Hepatocyte (in vitro differentiated cells): ENCODE data around the gene PARD3B. TPM values are rescaled to one million over a fixed set of nuclear protein-coding genes. Genes with fewer than 3 reads are reported as not detected.

Experiments
- DNase-seq: peaks from one replicate; pipeline ENCODE4 v3.0.0-alpha.2; 2016; ENCODE audit warnings: low spot score
- H2AFZ ChIP-seq: fragments of 200-600 bp; sonication (generic); 2 replicates; pipeline ENCODE4 v1.6.0; 2016; ENCODE audit warnings: antibody characterized with exemption, mild to moderate bottlenecking
- H3K27ac ChIP-seq: fragments of 200-600 bp; sonication (generic); 2 replicates; pipeline ENCODE4 v1.5.1; 2016; ENCODE audit warnings: mild to moderate bottlenecking
- H3K27me3 ChIP-seq: fragments of 200-600 bp; sonication (generic); 2 replicates; pipeline ENCODE4 v1.6.1; 2016
- H3K36me3 ChIP-seq: fragments of 200-600 bp; sonication (generic); replicated peaks from 2 replicates; pipeline ENCODE4 v1.5.1; 2016; ENCODE audit warnings: low read depth; ENCODE audit not compliant: insufficient read depth
- H3K4me1 ChIP-seq: fragments of 200-600 bp; sonication (generic); 2 replicates; pipeline ENCODE4 v1.5.1; 2016; ENCODE audit warnings: mild to moderate bottlenecking, moderate library complexity; ENCODE audit not compliant: insufficient read depth
- H3K4me2 ChIP-seq: fragments of 200-600 bp; sonication (generic); 2 replicates; pipeline ENCODE4 v1.6.0; 2016
- H3K4me3 ChIP-seq: fragments of 200-600 bp; sonication (generic); 2 replicates; pipeline ENCODE4 v1.5.1; 2016; ENCODE audit warnings: mild to moderate bottlenecking
- H3K79me2 ChIP-seq: fragments of 200-600 bp; sonication (generic); 2 replicates; pipeline ENCODE4 v1.6.0; 2017; ENCODE audit warnings: mild to moderate bottlenecking
- H3K9me2 ChIP-seq: fragments of 200-600 bp; sonication (generic); replicated peaks from 2 replicates; pipeline ENCODE4 v1.6.0; 2017; ENCODE audit warnings: mild to moderate bottlenecking; ENCODE audit not compliant: insufficient read depth
- H3K9me3 ChIP-seq: fragments of 200-600 bp; sonication (generic); 2 replicates; pipeline ENCODE4 v1.5.1; 2016; ENCODE audit warnings: low read depth, mild to moderate bottlenecking
- H4K20me1 ChIP-seq: fragments of 200-600 bp; sonication (generic); 2 replicates; pipeline ENCODE4 v1.6.0; 2016; ENCODE audit warnings: mild to moderate bottlenecking; ENCODE audit not compliant: insufficient read depth, poor library complexity, severe bottlenecking
- CTCF ChIP-seq: fragments of 200-600 bp; sonication (generic); IDR thresholded peaks from 2 replicates; pipeline ENCODE4 v1.5.1; 2016; ENCODE audit warnings: antibody characterized with exemption, mild to moderate bottlenecking; ENCODE audit not compliant: poor library complexity
- EZH2 ChIP-seq: fragments of 200-600 bp; sonication (generic); IDR thresholded peaks from 2 replicates; pipeline ENCODE4 v1.6.1; 2016; ENCODE audit warnings: antibody characterized with exemption, mild to moderate bottlenecking, borderline replicate concordance
- EZH2phosphoT487 ChIP-seq: fragments of 200-600 bp; sonication (generic); IDR thresholded peaks from one replicate; pipeline ENCODE4 v1.6.1; 2018; ENCODE audit warnings: antibody characterized with exemption, mild to moderate bottlenecking, low read depth, moderate library complexity; ENCODE audit not compliant: unreplicated experiment, severe bottlenecking
- WGBS: methylation state at CpG from one replicate; pipeline ENCODE4 v1.1.6; 2016; ENCODE audit warnings: low lambda C conversion rate; ENCODE audit errors: missing lambda C conversion rate; 5-methylcytosine and 5-hydroxymethylcytosine counted together
- polyA plus RNA-seq: library from polyadenylated mRNA; unstranded; fragments of >200 nt; fragmentation: Nextera tagmentation; extraction: Ambion mirVana; gene quantifications from 2 replicates; pipeline ENCODE4 v1.2.1, GENCODE V29; 2016
- total RNA-seq: library from RNA; depleted of rRNA; stranded (reverse); fragments of >200 nt; gene quantifications from 2 replicates; pipeline ENCODE4 v1.2.3, GENCODE V29; 2014

Gene PARD3B
- total and polyA plus RNA-seq, 2 experiments from 2014 or later: 11.5 to 21.7 TPM

- 82% methylated on average over 3 of the region's 3 CpGs for WGBS
- Histone ChIP-seq H3K4me1 (no peaks in the 10 kb centered on the region), H3K79me2 (no peaks in the 10 kb centered on the region), H2AFZ (no peak overlapping the region), H3K4me3 (no peak overlapping the region), H3K9me2 (no peaks in the 10 kb centered on the region), H4K20me1 (no peaks in the 10 kb centered on the region), H3K4me2 (no peak overlapping the region), H3K27me3 (no peaks in the 10 kb centered on the region), H3K36me3 (no peaks in the 10 kb centered on the region), H3K27ac (no peak overlapping the region), H3K9me3 (no peaks in the 10 kb centered on the region)
- DNase-seq: no peak
- TF ChIP-seq CTCF: no peak
- no peak for TF ChIP-seq EZH2
- no peak for TF ChIP-seq EZH2phosphoT487
These were observed 1028.7 kb downstream of the PARD3B start for GRCh38 chr2:205574001-205574400.

DNA sequence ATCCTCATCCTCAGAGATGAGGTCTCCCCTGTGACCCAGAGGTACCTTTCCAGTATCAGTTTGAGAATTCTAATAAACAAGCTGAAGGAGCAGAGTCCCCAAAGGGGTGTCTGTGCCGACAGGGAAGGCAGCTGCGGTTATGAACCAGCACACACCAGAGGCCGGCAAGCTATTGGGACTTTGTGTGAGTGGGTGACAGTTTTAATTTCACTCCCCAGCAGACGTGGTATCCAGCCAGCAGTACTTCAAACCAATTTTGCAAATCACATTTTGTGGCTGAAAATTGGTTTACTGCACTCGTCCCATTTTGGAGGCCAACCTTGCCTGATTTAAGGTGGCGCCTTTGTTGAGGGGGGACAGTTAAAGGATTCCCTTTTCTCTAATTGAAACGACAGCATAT, 1034.1 kb downstream of the PARD3B start:
- no peak for DNase-seq
- H3K9me2 ChIP-seq: no peaks in the 10 kb centered on the region
- no peaks in the 10 kb centered on the region for H4K20me1 ChIP-seq
- TF ChIP-seq EZH2phosphoT487: no peak
- H3K79me2 ChIP-seq: no peaks in the 10 kb centered on the region
- no peaks in the 10 kb centered on the region for H3K4me1 ChIP-seq
- H3K27me3 ChIP-seq: no peaks in the 10 kb centered on the region
- H3K36me3 ChIP-seq: no peaks in the 10 kb centered on the region
- H3K27ac ChIP-seq: no peak overlapping the region
- no peak overlapping the region for H2AFZ ChIP-seq
- no peak overlapping the region for H3K4me2 ChIP-seq
- H3K9me3 ChIP-seq: no peaks in the 10 kb centered on the region
- WGBS: 96% methylated on average over 7 of the region's 7 CpGs
- H3K4me3 ChIP-seq: no peak overlapping the region

GRCh38 chr2:205580212-205580987, 1035.1 kb downstream of the PARD3B start:
- Histone ChIP-seq H3K4me1 (no peaks in the 10 kb centered on the region), H3K27ac (no peak overlapping the region), H3K9me2 (no peaks in the 10 kb centered on the region), H3K36me3 (no peaks in the 10 kb centered on the region), H3K27me3 (no peaks in the 10 kb centered on the region), H3K4me2 (no peak overlapping the region), H2AFZ (no peak overlapping the region), H3K9me3 (no peaks in the 10 kb centered on the region), H3K79me2 (no peaks in the 10 kb centered on the region), H4K20me1 (no peaks in the 10 kb centered on the region), H3K4me3 (no peak overlapping the region)
- 85% methylated on average over 8 of the region's 8 CpGs for WGBS
- TF ChIP-seq CTCF (no peak), EZH2phosphoT487 (no peak), EZH2 (no peak)
- DNase-seq: no peak

DNA sequence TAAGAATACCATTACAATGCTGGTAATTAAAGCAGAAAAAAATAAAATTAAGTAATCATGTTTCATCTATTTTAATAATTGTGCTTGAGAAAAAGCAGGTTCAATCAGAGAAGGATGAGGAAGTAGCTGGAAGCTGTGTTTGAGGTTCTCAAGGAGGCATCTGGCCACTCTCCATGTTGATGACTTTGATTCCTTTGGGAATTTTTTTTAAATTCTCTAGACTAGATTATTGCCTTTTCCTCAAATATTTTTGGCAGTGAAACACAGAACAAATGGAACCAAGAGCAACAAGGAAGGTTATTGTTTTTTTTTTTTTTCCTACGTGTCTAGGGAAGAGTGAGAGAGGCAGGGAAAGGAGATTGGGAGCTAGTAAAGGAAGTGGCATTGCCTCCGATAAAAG, 1037.1 kb downstream of the PARD3B start:
- TF ChIP-seq EZH2 (no peak), EZH2phosphoT487 (no peak)
- Histone ChIP-seq H3K4me1 (no peaks in the 10 kb centered on the region), H3K9me3 (no peaks in the 10 kb centered on the region), H3K4me3 (no peak overlapping the region), H3K27me3 (no peaks in the 10 kb centered on the region), H3K79me2 (no peaks in the 10 kb centered on the region), H4K20me1 (no peaks in the 10 kb centered on the region), H2AFZ (no peak overlapping the region), H3K27ac (no peak overlapping the region), H3K4me2 (no peak overlapping the region), H3K36me3 (no peaks in the 10 kb centered on the region), H3K9me2 (no peaks in the 10 kb centered on the region)
- no peak for DNase-seq
- WGBS: 63% methylated on average over 2 of the region's 2 CpGs
